HG03457 (cell line): ENCODE data around the gene GPR6.

Experiments
- ATAC-seq: cut with Tn5 transposase; IDR thresholded peaks from one replicate; pipeline ENCODE4 v1.9.1; 2021; ENCODE audit warnings: moderate number of reproducible peaks; ENCODE audit not compliant: unreplicated experiment

GPR6 gene, protein sequence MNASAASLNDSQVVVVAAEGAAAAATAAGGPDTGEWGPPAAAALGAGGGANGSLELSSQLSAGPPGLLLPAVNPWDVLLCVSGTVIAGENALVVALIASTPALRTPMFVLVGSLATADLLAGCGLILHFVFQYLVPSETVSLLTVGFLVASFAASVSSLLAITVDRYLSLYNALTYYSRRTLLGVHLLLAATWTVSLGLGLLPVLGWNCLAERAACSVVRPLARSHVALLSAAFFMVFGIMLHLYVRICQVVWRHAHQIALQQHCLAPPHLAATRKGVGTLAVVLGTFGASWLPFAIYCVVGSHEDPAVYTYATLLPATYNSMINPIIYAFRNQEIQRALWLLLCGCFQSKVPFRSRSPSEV

DNA sequence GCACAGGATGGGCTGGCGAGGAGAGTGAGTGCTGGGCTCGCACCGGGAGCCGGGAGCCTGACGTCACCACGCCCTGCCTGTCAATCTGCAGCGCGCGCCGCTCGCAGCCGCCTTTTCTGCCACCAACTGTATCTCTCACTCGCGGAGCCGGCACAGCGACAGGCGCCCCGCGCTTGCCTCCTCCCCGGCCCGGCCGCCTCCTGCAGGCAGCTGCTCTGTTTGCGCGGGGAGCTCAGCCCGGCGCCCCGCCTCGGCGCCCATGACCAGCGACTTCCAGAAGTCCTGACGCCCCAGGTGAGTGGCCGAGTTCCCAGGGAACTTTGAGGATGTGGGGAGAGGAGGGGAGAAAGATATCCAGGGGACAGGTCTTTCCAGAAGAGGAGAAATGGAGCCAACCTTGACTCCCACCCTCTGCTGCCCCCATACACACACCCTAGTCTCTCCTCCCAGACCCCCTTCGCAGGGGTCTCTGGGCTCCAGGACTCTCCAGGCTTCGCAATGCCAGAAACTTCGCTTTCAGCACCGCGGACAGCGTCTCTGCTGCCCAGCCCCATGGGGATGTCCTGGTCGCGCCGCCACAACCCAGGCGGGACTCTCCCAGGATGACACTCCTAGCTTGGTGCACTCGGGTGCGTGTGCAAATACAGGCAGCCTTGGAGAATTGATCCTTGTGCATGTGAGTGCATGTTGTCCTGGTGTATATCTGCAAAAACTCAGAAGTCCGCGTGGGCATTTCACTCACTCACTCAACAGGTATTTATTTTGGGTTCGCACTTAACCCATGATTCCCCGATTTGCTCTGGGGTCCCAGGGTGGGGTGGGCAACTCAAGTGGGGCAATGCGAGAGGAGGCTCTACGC, at the start of gene GPR6:
Gene GPR6 (plus strand): TSS at position 138 of the 859 bp plus-strand sequence. CDS start 802 bp downstream, outside the sequence.
- ATAC-seq, result no peak

GRCh38 chr6:109934293-109934692, 43.8 kb upstream of the GPR6 start:
- no peak for ATAC-seq

DNA sequence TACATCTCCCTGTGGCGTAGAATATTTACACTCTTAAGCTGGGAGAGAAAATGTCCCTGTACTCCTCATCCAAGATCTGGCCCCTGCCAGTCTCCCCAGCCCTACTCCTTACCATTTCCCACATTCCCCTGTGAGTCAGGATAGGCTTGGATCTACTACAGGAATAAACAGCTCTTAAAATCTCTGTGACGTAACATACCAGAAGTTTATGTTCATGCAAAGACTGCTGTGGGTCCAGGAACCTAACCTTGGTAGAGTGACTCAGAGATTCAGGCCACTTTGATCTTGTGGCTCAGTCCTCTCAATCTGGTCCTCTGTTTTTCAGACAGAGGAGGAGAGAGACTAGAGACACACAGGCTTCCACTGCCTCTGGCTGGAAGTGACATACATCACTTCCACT, 38.5 kb upstream of the GPR6 start:
- ATAC-seq, result no peak

DNA sequence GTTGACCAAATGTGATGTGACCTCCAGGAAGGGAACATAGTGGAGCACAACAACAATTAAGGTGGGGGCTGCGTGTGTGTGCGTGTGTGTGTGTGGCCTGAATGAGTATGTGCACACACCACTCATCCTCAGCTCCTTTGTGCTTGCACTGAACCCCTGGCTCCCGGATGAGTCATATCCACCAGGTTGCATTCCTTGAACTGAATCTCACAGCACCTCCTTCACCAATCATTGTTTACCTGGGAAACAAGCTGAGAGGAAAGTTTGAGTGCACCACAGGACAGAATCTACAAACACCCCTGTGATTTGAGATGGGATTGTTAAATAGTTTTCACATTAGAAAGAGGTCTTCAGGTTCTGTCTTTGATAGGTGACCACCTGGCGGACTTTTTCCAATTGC, 33.7 kb upstream of the GPR6 start:
- no peak for ATAC-seq

GRCh38 chr6:109945091-109945490, 33.0 kb upstream of the GPR6 start:
- no peak for ATAC-seq

- ATAC-seq, result no peak
Observed at GRCh38 chr6:109946979-109947378, 31.1 kb upstream of the GPR6 start.

DNA sequence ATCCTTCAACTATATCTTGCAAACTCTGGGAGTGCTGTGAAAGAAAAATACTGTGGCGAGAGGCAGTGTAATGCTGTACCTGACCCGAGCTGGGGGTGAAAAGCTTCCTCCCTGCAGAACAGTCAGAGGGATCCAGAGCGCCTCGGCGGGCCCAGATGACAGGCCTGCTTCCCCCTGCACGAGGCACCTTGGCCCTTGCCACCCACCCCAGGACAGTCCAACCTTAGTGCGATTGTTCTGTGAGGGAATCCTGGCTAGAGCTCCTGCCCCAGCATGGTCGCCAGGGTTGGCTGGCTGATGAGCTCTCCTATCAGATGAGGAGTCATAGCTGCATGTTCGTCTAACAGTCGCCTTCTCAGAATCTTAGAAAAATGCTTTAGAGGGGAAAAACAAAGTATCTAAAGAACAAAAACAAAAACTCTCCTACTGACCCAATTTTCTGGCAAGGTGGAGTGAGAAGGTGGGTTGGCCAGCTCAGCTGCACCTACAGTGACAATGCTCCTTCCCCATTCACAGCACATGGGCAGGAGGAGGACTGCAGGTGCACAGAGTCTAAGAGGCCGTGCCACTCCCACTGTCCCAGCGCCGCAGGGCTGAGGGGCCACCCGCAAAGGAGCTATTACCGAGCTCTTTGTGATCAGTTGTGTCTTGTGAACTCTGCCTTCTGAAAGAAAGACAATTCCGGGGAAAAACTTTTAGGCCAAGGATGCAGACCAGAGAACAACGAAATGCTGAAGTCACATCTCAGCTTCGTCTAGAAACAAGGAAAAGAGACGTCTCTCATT, 28.6 kb upstream of the GPR6 start:
- ATAC-seq, result no peak

GRCh38 chr6:109955491-109955890, 22.6 kb upstream of the GPR6 start:
- no peak for ATAC-seq

DNA sequence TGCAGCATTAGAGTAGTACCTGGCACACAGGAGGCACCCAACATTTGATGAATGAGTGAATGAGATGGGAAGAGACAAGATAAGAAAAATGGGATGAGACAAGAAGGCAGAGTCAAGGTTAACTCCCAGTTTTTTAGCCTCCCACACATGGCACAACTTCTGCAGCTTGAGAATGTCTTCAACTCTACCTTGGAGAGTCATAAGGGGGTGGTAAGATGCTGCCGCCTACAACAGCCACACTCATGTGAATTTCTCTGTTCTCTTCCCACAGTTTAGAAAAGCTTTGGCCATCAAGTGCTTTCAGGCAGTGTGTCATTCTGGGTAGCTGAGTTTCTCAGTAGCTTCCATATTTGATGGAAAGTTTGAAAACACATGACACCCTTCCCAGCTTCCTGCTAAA, 19.5 kb upstream of the GPR6 start:
- ATAC-seq, result no peak

DNA sequence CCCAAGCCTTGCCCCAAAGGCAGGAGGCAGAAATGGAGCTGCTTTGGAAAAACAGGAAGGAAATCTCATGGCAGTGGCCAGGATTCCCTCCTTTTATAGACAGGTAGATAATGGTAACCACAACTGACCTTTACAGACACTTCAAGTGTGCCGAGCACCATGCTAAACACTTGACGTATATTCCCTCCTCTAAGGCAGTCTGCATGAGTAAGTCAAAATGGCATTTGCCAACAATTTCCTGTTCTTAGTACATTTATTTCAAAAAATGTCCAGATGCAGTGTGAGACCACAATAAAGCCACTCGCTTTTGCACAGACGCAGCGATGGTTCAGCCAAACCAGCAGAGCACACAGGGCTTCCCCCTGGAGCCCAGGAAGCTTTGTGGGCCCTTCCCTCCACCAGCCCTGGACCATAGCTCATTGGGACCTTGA, 16.5 kb upstream of the GPR6 start:
- no peak for ATAC-seq

GRCh38 chr6:109962271-109962670, 15.8 kb upstream of the GPR6 start:
- ATAC-seq, result no peak

GRCh38 chr6:109963598-109964170, 14.4 kb upstream of the GPR6 start:
- no peak for ATAC-seq

GRCh38 chr6:109964949-109965348, 13.2 kb upstream of the GPR6 start:
- ATAC-seq, result no peak

GRCh38 chr6:109966299-109966698, 11.8 kb upstream of the GPR6 start:
- no peak for ATAC-seq

DNA sequence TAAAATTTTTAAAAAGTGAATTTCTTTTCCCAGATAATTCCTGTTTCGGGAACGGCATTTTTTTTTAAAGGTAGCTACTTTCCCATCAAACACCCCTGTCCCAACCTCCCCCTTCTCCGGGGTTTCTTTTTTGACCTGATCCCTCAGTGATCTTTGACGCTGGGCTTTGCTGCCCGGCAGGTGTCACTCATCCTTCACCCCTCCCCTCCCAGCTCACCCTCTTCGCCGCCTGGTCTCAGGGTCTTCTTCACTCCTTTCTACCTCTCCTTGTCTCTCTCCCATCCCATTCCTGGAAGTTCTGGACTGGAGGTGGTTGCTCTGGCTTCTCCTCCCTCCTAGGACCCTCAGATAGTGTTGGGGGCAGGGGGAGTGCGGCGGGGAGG, 329 bp upstream of the GPR6 start:
- ATAC-seq, result no peak

- ATAC-seq, result no peak
Observed at GRCh38 chr6:109979033-109979921, 1.2 kb downstream of the GPR6 start.

- no peak for ATAC-seq
Observed at GRCh38 chr6:109984410-109984809, 6.3 kb downstream of the GPR6 start.

DNA sequence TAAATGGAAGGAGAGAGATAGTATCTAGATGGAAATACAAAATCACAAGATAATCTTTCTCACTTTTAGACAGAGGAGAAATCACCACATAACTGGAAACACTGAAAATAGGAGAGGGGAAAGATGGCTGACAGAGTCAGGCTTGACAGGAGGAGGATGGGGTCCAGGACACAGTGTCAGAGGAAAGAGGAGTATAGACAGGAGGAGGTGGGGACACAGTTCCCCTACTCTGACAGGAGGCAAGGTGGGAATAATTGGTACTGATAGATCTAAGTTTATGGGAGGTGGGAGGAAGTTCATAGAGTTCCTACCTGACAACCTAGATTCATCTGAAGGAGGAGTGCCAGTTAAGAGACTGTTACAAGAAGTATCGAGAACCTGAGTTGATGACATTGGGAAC, 9.1 kb downstream of the GPR6 start:
- ATAC-seq, result no peak

DNA sequence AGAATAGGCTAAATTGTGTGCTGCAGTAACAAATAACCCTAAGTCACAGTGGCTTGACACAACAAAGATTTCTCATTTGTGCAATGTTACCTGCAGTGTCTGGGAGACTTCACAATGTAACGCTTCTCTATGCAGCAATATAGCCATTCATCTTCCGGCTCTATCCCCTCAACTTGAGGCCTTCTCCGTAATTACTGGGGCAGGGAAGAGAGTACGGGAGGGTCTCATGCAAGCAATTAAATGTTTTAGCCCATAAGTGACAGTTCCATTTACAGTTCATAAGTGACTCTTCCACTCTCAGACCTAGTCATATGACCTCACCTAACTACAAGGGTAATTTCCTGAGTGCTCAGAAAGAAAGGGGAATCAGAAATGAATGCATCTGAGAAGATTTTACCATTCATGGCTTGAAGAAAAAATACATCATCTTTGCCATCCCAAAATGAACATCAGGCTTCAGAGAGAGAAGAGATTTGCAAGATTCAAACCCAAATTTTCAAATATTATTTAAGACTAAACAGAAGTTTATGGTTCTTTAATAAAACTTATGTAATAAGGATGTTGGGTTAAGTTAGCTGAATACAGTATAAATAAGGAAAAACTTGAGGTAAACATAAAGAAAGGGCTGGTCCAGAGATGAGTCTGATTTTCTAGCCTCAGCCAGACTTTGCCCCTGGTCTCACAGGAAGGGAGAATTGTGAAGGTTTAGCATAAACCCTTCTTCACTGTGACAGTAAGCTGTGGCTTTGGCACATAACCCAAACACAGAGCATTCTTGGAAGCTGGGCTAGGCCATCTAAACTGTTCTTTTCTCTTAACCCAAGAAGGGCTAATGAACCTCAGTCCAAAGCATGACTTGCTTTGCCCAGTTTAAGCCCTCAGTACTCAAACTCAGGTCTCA, 13.3 kb downstream of the GPR6 start:
- ATAC-seq, result no peak
